NCI-H146 treated with DMSO at 0.1 percent for 48 hours (cell line): Measurements from ENCODE around the gene PCDHGA11.
"Not testable (repeated sequence)": the region's sequence is repeated elsewhere in the genome, so short reads cannot be mapped to it uniquely, and the experiment has no call there.

Experiments
- DNase-seq: peaks from one replicate; lab custom pipeline; 2025; ENCODE audit not compliant: unreplicated experiment; lab: John Stamatoyannopoulos, UW

The PCDHGA11 gene

DNA sequence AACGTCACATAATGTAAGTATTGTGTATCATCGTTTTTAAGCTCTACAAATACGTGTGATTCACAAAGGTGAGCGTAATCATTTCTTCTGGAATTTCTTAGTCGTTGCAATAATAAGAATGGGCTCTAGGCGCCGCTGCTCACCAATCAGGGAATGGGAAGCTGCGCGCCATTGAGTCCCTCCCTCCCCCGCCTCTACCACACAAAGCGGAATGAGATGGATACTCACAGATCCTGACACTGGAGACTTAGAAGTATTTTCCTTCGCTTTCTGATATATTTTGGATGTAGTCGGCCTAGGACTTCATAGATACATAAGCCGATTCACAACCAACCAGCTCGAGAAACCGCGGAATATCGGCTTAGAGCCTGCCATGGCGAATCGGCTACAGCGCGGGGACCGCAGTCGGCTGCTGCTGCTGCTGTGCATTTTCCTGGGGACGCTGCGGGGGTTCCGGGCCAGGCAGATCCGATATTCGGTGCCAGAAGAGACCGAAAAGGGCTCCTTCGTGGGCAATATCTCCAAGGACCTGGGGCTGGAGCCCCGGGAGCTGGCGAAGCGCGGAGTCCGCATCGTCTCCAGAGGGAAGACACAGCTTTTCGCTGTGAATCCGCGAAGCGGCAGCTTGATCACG, at the start of gene PCDHGA11:
Gene PCDHGA11 (plus strand): TSS at position 197 of the 634 bp plus-strand sequence. CDS start 177 bp downstream, at position 374.
- no peak for DNase-seq

- no peak for DNase-seq
These were observed 49.0 kb upstream of the PCDHGA11 start for GRCh38 chr5:141371572-141372475.

- no peak for DNase-seq
These were observed 47.1 kb upstream of the PCDHGA11 start, which contains the start of gene PCDHGA6 for GRCh38 chr5:141373673-141374317. TSS of gene PCDHGA6 (plus strand) at chr5:141373891. CDS start at chr5:141374084, 193 bp downstream.

DNA sequence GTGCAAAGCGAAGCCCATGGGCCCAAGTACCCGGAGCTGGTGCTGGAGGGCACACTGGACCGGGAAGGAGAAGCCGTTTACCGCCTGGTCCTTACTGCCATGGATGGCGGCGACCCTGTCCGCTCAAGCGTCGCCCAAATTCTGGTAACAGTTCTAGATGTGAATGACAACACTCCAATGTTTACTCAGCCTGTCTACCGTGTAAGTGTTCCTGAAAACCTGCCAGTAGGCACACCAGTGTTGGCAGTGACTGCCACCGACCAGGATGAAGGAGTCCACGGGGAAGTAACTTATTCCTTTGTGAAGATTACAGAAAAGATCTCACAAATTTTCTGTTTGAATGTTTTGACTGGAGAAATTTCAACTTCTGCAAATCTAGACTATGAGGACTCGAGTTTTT, 46.2 kb upstream of the PCDHGA11 start:
- no peak for DNase-seq

DNA sequence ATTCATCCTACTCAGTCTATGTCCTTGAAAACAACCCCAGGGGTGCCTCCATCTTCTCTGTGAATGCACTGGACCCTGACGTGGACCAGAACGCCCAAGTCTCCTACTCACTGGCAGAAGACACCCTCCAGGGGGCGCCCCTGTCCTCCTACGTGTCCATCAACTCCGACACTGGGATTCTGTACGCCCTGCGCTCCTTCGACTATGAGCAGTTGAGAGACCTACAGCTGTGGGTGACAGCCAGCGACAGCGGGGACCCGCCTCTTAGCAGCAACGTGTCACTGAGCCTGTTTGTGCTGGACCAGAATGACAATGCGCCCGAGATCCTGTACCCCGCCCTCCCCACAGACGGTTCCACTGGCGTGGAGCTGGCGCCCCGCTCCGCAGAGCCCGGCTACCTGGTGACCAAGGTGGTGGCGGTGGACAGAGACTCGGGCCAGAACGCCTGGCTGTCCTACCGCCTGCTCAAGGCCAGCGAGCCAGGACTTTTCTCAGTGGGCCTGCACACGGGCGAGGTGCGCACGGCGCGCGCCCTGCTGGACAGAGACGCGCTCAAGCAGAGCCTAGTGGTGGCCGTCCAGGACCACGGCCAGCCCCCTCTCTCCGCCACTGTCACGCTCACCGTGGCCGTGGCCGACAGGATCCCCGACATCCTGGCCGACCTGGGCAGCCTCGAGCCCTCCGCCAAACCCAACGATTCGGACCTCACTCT, 45.3 kb upstream of the PCDHGA11 start:
- DNase-seq = not testable (repeated sequence)

DNA sequence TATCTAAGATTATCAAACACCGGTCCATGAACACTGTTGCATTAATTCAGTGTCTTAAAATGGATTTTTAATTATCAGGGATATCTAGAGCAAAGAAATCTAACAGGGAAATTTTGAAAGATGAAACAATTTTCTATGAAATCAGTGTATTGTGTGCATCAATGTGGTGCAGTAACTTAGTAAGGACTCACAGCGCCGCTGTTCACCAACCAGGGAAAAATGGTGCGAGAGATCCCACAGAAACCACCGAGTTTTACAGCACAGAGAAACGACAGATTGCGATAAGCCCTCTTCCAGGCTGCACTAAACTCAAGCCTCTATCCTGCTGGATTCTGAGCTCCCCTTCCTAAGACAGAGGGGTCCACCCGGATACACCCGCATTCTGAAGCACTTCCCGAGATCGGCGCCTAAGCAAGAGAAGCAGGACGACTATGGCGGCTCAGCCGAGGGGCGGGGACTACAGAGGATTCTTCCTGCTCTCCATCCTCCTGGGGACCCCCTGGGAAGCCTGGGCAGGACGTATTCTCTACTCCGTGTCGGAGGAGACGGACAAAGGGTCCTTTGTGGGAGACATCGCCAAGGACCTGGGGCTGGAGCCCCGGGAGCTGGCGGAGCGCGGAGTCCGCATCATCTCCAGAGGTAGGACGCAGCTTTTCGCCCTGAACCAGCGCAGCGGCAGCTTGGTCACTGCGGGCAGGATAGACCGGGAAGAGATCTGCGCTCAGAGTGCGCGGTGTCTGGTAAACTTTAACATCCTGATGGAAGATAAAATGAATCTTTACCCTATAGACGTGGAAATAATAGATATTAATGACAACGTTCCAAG, 38.2 kb upstream of the PCDHGA11 start, which contains the start of gene PCDHGA7:
Gene PCDHGA7 (plus strand): TSS at position 274 of the 826 bp plus-strand sequence. CDS start 158 bp downstream, at position 432.
- DNase-seq = no peak

GRCh38 chr5:141383345-141383744, 37.5 kb upstream of the PCDHGA11 start:
- no peak for DNase-seq

DNA sequence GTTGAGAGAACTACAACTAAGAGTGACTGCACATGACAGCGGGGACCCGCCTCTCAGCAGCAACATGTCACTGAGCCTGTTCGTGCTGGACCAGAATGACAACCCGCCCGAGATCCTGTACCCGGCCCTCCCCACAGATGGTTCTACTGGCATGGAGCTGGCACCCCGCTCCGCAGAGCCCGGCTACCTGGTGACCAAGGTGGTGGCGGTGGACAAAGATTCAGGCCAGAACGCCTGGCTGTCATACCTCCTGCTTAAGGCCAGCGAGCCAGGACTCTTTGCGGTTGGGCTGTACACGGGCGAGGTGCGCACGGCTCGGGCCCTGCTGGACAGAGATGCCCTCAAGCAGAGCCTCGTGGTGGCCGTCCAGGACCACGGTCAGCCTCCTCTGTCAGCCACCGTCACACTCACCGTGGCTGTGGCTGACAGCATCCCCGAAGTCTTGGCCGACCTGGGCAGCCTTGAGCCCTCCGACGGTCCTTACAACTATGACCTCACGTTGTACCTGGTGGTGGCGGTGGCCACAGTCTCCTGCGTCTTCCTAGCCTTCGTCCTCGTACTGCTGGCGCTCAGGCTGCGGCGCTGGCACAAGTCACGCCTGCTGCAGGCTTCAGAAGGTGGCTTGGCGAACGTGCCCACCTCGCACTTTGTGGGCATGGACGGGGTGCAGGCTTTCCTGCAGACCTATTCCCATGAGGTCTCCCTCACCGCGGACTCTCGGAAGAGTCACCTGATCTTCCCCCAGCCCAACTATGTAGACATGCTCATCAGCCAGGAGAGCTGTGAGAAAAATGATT, 36.2 kb upstream of the PCDHGA11 start:
- DNase-seq = no peak

- not testable (repeated sequence) for DNase-seq
These were observed 33.1 kb upstream of the PCDHGA11 start, which contains the start of gene PCDHGB4 for GRCh38 chr5:141387557-141388311. TSS of gene PCDHGB4 (plus strand) at chr5:141387698. CDS start at chr5:141387885, 187 bp downstream.

DNA sequence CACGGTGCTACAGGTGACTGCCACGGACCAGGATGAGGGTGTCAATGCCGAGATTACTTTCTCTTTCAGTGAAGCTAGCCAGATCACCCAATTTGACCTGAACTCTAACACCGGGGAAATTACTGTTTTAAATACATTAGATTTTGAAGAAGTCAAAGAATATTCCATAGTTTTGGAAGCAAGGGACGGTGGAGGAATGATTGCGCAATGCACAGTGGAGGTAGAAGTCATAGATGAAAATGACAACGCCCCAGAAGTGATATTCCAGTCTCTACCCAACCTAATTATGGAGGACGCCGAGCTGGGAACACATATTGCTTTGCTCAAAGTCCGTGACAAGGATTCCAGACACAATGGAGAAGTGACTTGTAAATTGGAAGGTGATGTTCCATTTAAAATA, 32.2 kb upstream of the PCDHGA11 start:
- DNase-seq = no peak

GRCh38 chr5:141389153-141390042, 31.5 kb upstream of the PCDHGA11 start:
- DNase-seq = no peak

DNA sequence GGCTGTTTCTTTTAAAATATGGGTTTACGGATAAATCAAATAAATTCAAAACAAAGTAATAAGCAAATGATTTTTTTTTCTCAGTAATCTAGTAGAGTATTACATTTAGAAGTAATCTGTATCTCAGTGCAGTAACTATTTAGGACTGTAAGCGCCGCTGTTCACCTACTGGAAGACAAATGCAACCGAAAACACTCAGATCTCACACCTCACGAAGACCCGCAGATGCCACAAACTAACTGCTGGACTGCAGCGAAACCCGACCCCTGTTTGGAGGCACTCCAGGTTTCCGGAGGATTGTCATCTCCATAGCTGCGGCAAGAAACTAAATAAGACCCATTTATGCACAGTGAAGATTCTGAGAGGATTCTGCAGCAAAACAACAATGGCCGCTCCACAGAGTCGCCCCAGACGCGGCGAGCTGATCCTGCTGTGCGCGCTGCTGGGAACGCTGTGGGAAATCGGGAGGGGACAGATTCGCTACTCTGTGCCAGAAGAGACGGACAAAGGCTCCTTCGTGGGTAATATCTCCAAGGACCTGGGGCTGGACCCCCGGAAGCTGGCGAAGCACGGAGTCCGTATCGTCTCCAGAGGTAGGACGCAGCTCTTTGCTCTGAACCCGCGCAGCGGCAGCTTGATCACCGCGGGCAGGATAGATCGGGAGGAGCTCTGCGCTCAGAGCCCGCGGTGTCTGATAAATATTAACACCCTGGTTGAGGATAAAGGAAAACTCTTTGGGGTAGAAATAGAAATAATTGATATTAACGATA, 28.2 kb upstream of the PCDHGA11 start, which contains the start of gene PCDHGA8:
Gene PCDHGA8 (plus strand): TSS at position 205 of the 770 bp plus-strand sequence. CDS start 181 bp downstream, at position 386.
- no peak for DNase-seq

DNA sequence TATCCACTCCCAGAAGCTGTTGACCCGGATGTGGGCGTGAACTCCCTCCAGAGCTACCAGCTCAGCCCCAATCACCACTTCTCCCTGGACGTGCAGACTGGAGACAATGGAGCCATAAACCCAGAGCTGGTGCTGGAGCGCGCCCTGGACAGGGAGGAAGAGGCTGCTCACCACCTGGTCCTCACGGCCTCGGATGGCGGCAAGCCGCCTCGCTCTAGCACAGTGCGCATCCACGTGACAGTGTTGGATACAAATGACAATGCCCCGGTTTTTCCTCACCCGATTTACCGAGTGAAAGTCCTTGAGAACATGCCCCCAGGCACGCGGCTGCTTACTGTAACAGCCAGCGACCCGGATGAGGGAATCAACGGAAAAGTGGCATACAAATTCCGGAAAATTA, 27.6 kb upstream of the PCDHGA11 start:
- no peak for DNase-seq

DNA sequence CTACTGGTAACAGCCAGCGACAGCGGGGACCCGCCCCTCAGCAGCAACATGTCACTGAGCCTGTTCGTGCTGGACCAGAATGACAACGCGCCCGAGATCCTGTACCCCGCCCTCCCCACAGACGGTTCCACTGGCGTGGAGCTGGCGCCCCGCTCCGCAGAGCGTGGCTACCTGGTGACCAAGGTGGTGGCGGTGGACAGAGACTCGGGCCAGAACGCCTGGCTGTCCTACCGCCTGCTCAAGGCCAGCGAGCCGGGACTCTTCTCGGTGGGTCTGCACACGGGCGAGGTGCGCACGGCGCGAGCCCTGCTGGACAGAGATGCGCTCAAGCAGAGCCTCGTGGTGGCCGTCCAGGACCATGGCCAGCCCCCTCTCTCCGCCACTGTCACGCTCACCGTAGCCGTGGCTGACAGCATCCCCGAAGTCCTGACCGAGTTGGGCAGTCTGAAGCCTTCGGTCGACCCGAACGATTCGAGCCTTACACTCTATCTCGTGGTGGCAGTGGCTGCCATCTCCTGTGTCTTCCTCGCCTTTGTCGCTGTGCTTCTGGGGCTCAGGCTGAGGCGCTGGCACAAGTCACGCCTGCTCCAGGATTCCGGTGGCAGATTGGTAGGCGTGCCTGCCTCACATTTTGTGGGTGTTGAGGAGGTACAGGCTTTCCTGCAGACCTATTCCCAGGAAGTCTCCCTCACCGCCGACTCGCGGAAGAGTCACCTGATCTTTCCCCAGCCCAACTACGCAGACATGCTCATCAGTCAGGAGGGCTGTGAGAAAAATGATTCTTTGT, 26.3 kb upstream of the PCDHGA11 start:
- not testable (repeated sequence) for DNase-seq

- not testable (repeated sequence) for DNase-seq
These were observed 22.9 kb upstream of the PCDHGA11 start, which contains the start of gene PCDHGB5 for GRCh38 chr5:141397756-141398551. TSS of gene PCDHGB5 (plus strand) at chr5:141397947. CDS start at chr5:141398128, 181 bp downstream.
